Measurements from ENCODE around the gene PPP1R12A.
A peak's percentile ranks its signal among the peaks of the same experiment; 100 is the strongest.

PPP1R12A gene

GRCh38 chr12:79936670-79937069, 1.8 kb upstream of the PPP1R12A start:
- TF ChIP-seq CTCF (conservative IDR thresholded peaks at IDR 0.05; ENCODE audit: control insufficient read depth, insufficient read depth, low read depth, low read length): no peak
- no peak overlapping the region for H3K4me3 ChIP-seq (ENCODE audit: control insufficient read depth, low read depth, low read length)

DNA sequence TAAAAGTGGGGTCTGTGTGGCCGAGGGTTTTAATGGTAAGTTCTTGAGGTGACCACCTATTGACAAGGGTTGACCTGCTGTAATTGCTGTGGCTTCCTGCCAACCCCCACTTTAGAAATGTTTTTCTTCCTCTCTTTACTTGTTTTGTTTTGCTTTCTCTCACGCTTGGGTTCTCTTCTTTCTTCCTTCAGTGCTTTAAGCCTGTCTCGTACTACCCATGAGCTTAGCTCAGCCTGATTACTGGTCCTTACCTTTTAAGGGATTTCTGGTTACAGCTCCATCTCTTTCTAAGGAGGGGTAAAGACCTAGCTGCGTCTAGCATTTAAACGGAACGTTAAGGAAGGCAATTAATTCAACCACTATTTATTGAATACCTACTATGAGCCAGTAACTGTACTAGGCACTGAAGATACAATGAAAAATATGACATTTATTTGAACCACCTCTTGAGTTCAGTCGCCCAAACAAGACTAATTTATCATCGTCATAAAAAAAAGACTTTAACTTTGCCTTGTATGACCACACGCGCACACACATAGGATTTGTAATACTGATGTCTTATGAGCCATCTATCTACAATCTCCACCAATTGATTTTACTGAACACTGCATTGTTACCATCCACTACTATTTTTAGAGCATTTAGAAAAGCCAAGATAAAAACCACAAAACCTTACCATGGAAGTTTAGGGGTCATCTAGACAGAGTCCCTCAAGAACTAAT, 888 bp upstream of the PPP1R12A start:
- TF ChIP-seq CTCF (conservative IDR thresholded peaks at IDR 0.05; ENCODE audit: control insufficient read depth, insufficient read depth, low read depth, low read length): no peak
- peak overlapping the region; percentile 97 for H3K4me3 ChIP-seq (ENCODE audit: control insufficient read depth, low read depth, low read length)
- DNase-seq (ENCODE audit: low read depth): peak; percentile 46

More at GRCh38 chr12:79936670-79937069, 1.8 kb upstream of the PPP1R12A start:
- DNase-seq (ENCODE audit: low read depth): no peak

DNA sequence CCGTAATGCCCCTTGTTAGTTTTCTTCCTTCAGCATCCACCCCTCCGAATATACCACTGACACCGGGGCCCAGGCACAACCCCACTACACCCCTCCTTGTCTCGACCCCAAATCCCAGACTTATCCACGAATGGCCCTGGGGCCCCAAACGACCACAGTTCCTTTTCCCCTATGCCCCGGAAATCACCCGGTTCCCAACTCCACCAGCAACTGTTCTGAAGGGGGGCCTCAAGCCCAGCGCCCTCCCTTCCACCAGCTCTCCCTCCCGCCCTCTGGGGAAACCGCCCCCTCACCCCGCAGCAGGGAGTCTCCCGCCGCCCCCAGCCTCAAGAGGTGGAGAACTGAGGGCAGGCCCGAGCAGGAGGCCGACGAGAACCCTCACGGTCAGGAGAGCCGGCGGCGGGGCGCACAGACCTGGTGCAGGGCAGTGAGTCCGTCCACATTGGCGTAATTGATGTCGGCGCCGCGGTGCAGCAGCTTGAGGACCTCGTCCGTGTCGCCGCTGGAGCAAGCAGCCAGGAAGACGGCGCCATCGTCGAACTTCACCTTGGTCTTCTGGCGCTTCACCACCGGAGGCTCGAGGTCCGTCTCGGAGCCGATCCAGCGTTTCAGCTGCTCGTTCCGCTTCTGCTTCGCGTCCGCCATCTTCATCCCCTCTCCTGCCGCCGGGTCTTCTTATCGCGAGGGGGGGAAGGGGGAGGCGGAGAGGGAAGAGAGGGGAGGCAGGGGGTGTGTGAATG, 446 bp downstream of the PPP1R12A start:
- H3K4me3 ChIP-seq (ENCODE audit: control insufficient read depth, low read depth, low read length): peak overlapping the region; percentile 97
- TF ChIP-seq CTCF (conservative IDR thresholded peaks at IDR 0.05; ENCODE audit: control insufficient read depth, insufficient read depth, low read depth, low read length): no peak
- DNase-seq (ENCODE audit: low read depth): peak; percentile 37

DNA sequence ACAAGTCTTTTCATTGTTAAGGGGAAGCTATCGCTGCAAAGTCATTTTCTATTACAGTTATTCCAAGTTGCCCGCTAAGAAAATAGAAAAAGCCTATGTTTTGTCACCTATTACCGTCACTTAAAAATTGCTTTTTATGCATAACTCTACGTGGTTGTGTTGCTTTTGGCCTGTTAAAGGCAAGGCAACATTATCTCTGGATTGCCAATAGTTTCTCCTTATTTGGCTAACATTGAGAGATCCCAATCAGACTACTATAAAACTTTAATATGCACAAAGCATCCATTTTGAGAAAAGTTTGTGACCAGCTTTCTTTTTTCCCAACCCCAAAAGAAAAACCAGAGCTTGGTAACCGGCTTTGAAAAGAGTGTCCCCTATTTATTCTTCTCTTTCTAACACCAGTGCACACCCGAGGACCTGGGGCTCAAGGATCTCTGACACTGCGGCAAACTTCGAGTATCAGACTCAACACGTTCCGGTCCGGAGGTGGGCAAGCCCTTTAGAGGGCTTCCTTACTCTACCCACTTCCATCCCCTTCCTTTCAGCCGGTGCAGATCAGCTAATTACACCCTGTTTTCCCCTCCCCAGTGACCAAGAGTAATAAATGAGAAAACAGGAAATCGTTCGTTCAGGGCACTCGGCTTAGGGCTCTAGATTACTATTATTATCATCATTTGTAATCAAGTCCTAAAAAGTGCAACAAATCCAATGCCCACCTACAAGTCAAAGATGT, 1.2 kb downstream of the PPP1R12A start:
- TF ChIP-seq CTCF (conservative IDR thresholded peaks at IDR 0.05; ENCODE audit: control insufficient read depth, insufficient read depth, low read depth, low read length): no peak
- peak overlapping the region; percentile 97 for H3K4me3 ChIP-seq (ENCODE audit: control insufficient read depth, low read depth, low read length)
- peak; percentile 24 for DNase-seq (ENCODE audit: low read depth)

- peak overlapping the region; percentile 97 for H3K4me3 ChIP-seq (ENCODE audit: control insufficient read depth, low read depth, low read length)
- TF ChIP-seq CTCF (conservative IDR thresholded peaks at IDR 0.05; ENCODE audit: control insufficient read depth, insufficient read depth, low read depth, low read length): no peak
- DNase-seq (ENCODE audit: low read depth): no peak
Measured at GRCh38 chr12:79933043-79933442, 1.9 kb downstream of the PPP1R12A start.

DNA sequence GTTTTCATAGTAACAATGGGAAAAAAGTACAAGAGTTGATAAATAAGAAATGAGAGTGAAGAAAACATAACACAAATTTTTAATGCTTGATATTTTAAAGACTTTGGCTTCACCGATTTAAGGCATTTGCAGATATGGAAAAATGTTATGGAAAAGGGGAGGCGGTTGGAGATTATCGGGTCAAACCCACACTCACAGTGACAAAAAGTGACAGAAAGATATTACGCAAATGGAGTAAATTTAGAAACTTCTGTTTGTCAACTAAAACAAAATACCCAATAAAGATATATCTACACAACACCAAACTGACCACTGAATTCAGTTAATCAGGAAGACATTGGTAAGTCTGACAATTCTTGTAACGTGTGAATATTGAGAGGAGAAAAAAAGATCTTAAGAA, 2.5 kb downstream of the PPP1R12A start:
- DNase-seq (ENCODE audit: low read depth): no peak
- H3K4me3 ChIP-seq (ENCODE audit: control insufficient read depth, low read depth, low read length): peak overlapping the region; percentile 97
- no peak for TF ChIP-seq CTCF (conservative IDR thresholded peaks at IDR 0.05; ENCODE audit: control insufficient read depth, insufficient read depth, low read depth, low read length)
